GM12878 (cell line): Measurements from ENCODE around the gene IRS2. TPM values are rescaled to one million over a fixed set of nuclear protein-coding genes. Genes with fewer than 3 reads are reported as not detected.

Experiments
- ATAC-seq: fragments of 200-7000 bp; cut with Tn5 transposase; 3 replicates; pipeline ENCODE4 v1.9.1; 2020; ENCODE audit warnings: mild to moderate bottlenecking, moderate library complexity
- BruUV-seq: library from RNA; stranded (reverse); fragments of 400-500 nt; replicated peaks from 2 replicates; lab custom pipeline; 2021; lab: Mats Ljungman, UMichigan
- CTCF ChIA-PET: fragments of 300-600 bp; sonication (Branson Sonifier 250); formaldehyde crosslinking; extraction: SDS; loops from one replicate; lab custom pipeline; 2021; ENCODE audit warnings: inconsistent platforms; lab: Yijun Ruan, JAX
- POLR2A ChIA-PET: fragments of 350-600 bp; formaldehyde crosslinking; extraction: SDS; loops from one replicate; lab custom pipeline; 2021; ENCODE audit warnings: inconsistent platforms; lab: Charles Lee
- RAD21 ChIA-PET: fragments of 300-600 bp; sonication (Branson Sonifier 250); formaldehyde crosslinking; loops from one replicate; lab custom pipeline; 2023; ENCODE audit warnings: antibody characterized with exemption; ENCODE audit not compliant: unreplicated experiment; lab: Charles Lee
- SMC1A ChIA-PET: fragments of 300-600 bp; sonication (Branson Sonifier 250); formaldehyde crosslinking; loops from one replicate; lab custom pipeline; 2023; ENCODE audit not compliant: unreplicated experiment, uncharacterized antibody; lab: Charles Lee
- DNase-seq: peaks from one replicate; pipeline ENCODE4 v3.0.0-alpha.2; 2011; ENCODE audit warnings: low read depth, low spot score
- FAIRE-seq: peaks from 3 replicates; lab custom pipeline; 2011; peaks lifted over from hg19 to GRCh38; lab: Jason Lieb, UNC
- H2AFZ ChIP-seq: 2 replicates; pipeline ENCODE4 v1.6.0; 2011; ENCODE audit warnings: low read depth, low read length, control low read depth; ENCODE audit not compliant: control insufficient read depth
- H3K27ac ChIP-seq: 2 replicates; pipeline ENCODE4 v1.5.1; 2011; ENCODE audit warnings: control low read depth; ENCODE audit not compliant: control insufficient read depth, insufficient read depth
- H3K27me3 ChIP-seq, 2 experiments: replicated peaks in 1 of 2; 2 replicates each; pipeline versions ENCODE4 v1.6.0 to v1.6.1; 2011; ENCODE audit warnings: low read length in 1 of 2; ENCODE audit not compliant: control insufficient read depth in 2 of 2, insufficient read depth in 2 of 2
- H3K36me3 ChIP-seq, 2 experiments: 2 replicates each; pipeline ENCODE4 v1.5.1; 2011; ENCODE audit warnings: low read length in 1 of 2; ENCODE audit not compliant: control insufficient read depth in 2 of 2, insufficient read depth in 2 of 2
- H3K4me1 ChIP-seq: 2 replicates; pipeline ENCODE4 v1.6.1; 2011; ENCODE audit warnings: mild to moderate bottlenecking, low read length, moderate library complexity, mixed read lengths; ENCODE audit not compliant: control insufficient read depth, insufficient read depth
- H3K4me2 ChIP-seq: 2 replicates; pipeline ENCODE4 v1.6.0; 2011; ENCODE audit warnings: control low read depth; ENCODE audit not compliant: control insufficient read depth, insufficient read depth
- H3K4me3 ChIP-seq: fragments of 200-600 bp; sonication (generic); 2 replicates; pipeline ENCODE4 v1.5.1; 2016
- H3K79me2 ChIP-seq: 2 replicates; pipeline ENCODE4 v1.6.0; 2011; ENCODE audit warnings: low read length; ENCODE audit not compliant: control insufficient read depth, insufficient read depth
- H3K9ac ChIP-seq: 2 replicates; pipeline ENCODE4 v1.8.0; 2011; ENCODE audit warnings: low read length, control low read depth, mixed read lengths; ENCODE audit not compliant: control insufficient read depth, insufficient read depth
- H3K9me3 ChIP-seq: replicated peaks from 3 replicates; pipeline ENCODE4 v1.5.1; 2011; ENCODE audit warnings: mild to moderate bottlenecking, low read length; ENCODE audit not compliant: control insufficient read depth, insufficient read depth
- H4K20me1 ChIP-seq: 2 replicates; pipeline ENCODE4 v1.6.0; 2011; ENCODE audit not compliant: control insufficient read depth, insufficient read depth
- HDGF ChIP-seq: fragments of 450-650 bp; IDR thresholded peaks from 2 replicates; pipeline ENCODE4 v1.6.1; 2016; ENCODE audit warnings: antibody characterized with exemption
- MEF2B ChIP-seq: fragments of 450-650 bp; IDR thresholded peaks from 2 replicates; pipeline ENCODE4 v1.6.1; 2018; ENCODE audit warnings: mild to moderate bottlenecking, moderate library complexity; ENCODE audit not compliant: partially characterized antibody, poor library complexity, severe bottlenecking
- PML ChIP-seq: IDR thresholded peaks from 2 replicates; pipeline ENCODE4 v1.6.1; 2012; ENCODE audit warnings: low read length, inconsistent platforms
- RAD51 ChIP-seq: fragments of 450-650 bp; IDR thresholded peaks from 2 replicates; pipeline ENCODE4 v1.6.1; 2016; ENCODE audit warnings: moderate library complexity, mild to moderate bottlenecking, inconsistent platforms
- RB1 ChIP-seq: fragments of 450-650 bp; formaldehyde crosslinking; IDR thresholded peaks from 2 replicates; pipeline ENCODE4 v1.6.1; 2017; ENCODE audit warnings: mild to moderate bottlenecking, borderline replicate concordance
- SMAD1 ChIP-seq: fragments of 450-650 bp; IDR thresholded peaks from 2 replicates; pipeline ENCODE4 v1.6.1; 2018; ENCODE audit warnings: mild to moderate bottlenecking, low read depth; ENCODE audit not compliant: partially characterized antibody
- SMAD5 ChIP-seq: IDR thresholded peaks from 2 replicates; pipeline ENCODE4 v1.6.1; 2016; ENCODE audit warnings: antibody characterized with exemption, low read depth
- WRNIP1 ChIP-seq: IDR thresholded peaks from 2 replicates; pipeline ENCODE4 v1.6.1; 2011; ENCODE audit warnings: low read depth, low read length, improper control_type of control experiment, borderline replicate concordance
- ZZZ3 ChIP-seq: IDR thresholded peaks from 2 replicates; pipeline ENCODE4 v1.6.1; 2011; ENCODE audit warnings: low read depth; ENCODE audit not compliant: control insufficient read depth, insufficient read length
- WGBS: methylation state at CpG from one replicate; pipeline ENCODE4 v1.1.6; 2016; ENCODE audit warnings: low lambda C conversion rate; ENCODE audit not compliant: insufficient replicate concordance, insufficient coverage; ENCODE audit errors: missing lambda C conversion rate; 5-methylcytosine and 5-hydroxymethylcytosine counted together
- in situ Hi-C: fragments of 300-500 bp; cut with MboI; formaldehyde crosslinking; loops from 9 replicates; pipeline ENCODE4 v1.14.3; 2018; ENCODE audit warnings: mixed read lengths
- intact Hi-C: fragments of 100-400 bp; cut with micrococcal nuclease; formaldehyde crosslinking; loops from one replicate; pipeline ENCODE4 v1.14.2; 2022; ENCODE audit not compliant: unreplicated experiment
- polyA plus RNA-seq, 11 experiments: library from polyadenylated mRNA; depleted of rRNA in 4 of 11; unstranded in 6 of 11; stranded (reverse) in 5 of 11; fragments of >200 nt; fragmentation: Nextera tagmentation in 4 of 11; fragmentation: Illumina TruSeq in 1 of 11; extraction: Ambion mirVana in 4 of 11; extraction: Trizol in 1 of 11; gene quantifications; 1 replicate in 1 of 11; 2 replicates in 10 of 11; pipeline versions ENCODE4 v1.2.1 to v1.2.3, GENCODE V29; 2011 to 2016; ENCODE audit warnings: inconsistent platforms in 2 of 11, missing spikeins in 2 of 11, low read depth in 1 of 11
- total RNA-seq, 4 experiments: library from RNA; depleted of rRNA in 3 of 4; stranded (reverse); fragments of >200 nt in 3 of 4; fragmentation: Illumina TruSeq in 1 of 4; extraction: Trizol in 1 of 4; gene quantifications; 2 replicates each; pipeline versions ENCODE4 v1.2.1 to v1.2.3, GENCODE V29; 2013 to 2021
- TF ChIP-seq, protein P1 (sequence below): fragments of 150-350 bp; IDR thresholded peaks from 2 replicates; pipeline ENCODE4 v1.6.1; 2016; ENCODE audit warnings: low read depth, low read length
- TF ChIP-seq, protein P2 (sequence below): fragments of 450-650 bp; IDR thresholded peaks from 2 replicates; pipeline ENCODE4 v1.6.1; 2017; ENCODE audit warnings: borderline replicate concordance
- TF ChIP-seq, protein P3 (sequence below): IDR thresholded peaks from 2 replicates; pipeline ENCODE4 v1.6.1; 2011; ENCODE audit warnings: low read depth, mild to moderate bottlenecking, low read length, moderate library complexity, borderline replicate concordance; ENCODE audit errors: extremely low read depth
- TF ChIP-seq, protein P4 (sequence below): fragments of 450-650 bp; IDR thresholded peaks from 2 replicates; pipeline ENCODE4 v1.6.1; 2016; ENCODE audit warnings: mild to moderate bottlenecking, moderate library complexity, borderline replicate concordance

The IRS2 gene
- total and polyA plus RNA-seq, 10 of the 15 experiments (the other 5 are each of a cell fraction or from before 2014, with no cell fraction given) = 0.01 to 0.31 (median 0.07) TPM; not detected in 6

DNA sequence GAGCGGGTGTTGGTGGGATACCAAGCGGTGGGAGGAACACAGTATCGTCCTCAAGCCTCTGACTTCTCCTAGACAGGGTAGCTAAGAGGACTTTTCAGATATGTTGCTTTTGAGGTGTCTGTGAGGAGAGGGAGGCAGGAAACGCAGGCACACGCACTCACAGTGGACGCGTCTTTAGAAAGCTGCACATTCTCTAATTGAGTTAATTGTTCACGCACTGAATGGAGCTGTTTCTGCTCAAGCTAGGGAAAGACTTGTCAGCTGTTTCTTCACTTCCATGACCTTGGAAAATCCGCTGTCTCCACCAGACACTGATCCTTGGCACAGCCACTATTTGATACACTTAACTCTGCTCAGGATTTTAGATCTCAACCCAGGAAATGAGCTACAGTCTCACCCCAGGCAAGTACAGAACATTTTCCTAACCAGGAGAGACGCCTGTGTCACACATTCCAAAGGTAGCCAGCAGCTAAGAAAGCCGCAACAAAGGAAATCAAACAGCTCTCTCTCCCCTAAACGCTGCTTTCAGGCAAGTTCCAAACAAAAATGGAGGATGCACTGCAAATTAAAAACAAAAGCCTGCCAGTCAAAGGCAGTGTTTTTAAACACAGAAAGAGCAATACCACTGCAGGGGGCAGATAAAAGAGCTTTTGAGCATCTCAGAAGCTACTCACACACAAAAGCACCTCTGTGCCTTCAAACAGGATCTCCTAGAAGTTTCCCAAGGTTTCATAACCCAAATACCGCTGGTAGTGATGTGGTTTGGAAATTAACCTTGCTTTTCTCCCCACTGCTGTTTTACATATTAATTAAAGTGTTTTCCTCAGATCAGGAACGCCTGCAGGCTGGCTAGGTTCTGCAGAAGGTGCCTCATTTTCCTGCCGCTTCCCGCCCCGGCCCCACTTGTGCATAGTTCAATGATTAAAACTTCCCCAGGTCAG is 57.3 kb downstream of the IRS2 start:
- no peak overlapping the region for H2AFZ ChIP-seq
- ChIA-PET CTCF (interaction anchor here (1.4 kb wide), 1 partner anchor 8 kb away, joined by 4 read pairs; no protein-coding TSS in a partner anchor), POLR2A (no interaction called here), RAD21 (no interaction called here), SMC1A (interaction anchor here (0.6 to 1.1 kb wide), 2 partner anchors 10 to 20 kb away, joined by 3 read pairs; no protein-coding TSS in a partner anchor)
- BruUV-seq = no TSS peak
- in situ Hi-C loops (no loop called here), intact Hi-C loops (no loop called here)
- ATAC-seq (no peak), DNase-seq (no peak), FAIRE-seq (no peak)
- H3K27ac ChIP-seq = no peak overlapping the region
- no peaks in the 10 kb centered on the region for H3K79me2 ChIP-seq
- no peaks in the 10 kb centered on the region for H3K4me1 ChIP-seq
- no peaks in the 10 kb centered on the region for H3K36me3 ChIP-seq
- no peaks in the 10 kb centered on the region for H4K20me1 ChIP-seq
- H3K9ac ChIP-seq = no peak overlapping the region
- H3K9me3 ChIP-seq = no peaks in the 10 kb centered on the region; the same call in 2 of the 3 replicates
- H3K4me2 ChIP-seq = no peak overlapping the region
- no peak overlapping the region for H3K4me3 ChIP-seq
- H3K27me3 ChIP-seq = no peaks in the 10 kb centered on the region
- 47% methylated on average over 17 of the region's 17 CpGs for WGBS
- TF ChIP-seq, protein P1, sequence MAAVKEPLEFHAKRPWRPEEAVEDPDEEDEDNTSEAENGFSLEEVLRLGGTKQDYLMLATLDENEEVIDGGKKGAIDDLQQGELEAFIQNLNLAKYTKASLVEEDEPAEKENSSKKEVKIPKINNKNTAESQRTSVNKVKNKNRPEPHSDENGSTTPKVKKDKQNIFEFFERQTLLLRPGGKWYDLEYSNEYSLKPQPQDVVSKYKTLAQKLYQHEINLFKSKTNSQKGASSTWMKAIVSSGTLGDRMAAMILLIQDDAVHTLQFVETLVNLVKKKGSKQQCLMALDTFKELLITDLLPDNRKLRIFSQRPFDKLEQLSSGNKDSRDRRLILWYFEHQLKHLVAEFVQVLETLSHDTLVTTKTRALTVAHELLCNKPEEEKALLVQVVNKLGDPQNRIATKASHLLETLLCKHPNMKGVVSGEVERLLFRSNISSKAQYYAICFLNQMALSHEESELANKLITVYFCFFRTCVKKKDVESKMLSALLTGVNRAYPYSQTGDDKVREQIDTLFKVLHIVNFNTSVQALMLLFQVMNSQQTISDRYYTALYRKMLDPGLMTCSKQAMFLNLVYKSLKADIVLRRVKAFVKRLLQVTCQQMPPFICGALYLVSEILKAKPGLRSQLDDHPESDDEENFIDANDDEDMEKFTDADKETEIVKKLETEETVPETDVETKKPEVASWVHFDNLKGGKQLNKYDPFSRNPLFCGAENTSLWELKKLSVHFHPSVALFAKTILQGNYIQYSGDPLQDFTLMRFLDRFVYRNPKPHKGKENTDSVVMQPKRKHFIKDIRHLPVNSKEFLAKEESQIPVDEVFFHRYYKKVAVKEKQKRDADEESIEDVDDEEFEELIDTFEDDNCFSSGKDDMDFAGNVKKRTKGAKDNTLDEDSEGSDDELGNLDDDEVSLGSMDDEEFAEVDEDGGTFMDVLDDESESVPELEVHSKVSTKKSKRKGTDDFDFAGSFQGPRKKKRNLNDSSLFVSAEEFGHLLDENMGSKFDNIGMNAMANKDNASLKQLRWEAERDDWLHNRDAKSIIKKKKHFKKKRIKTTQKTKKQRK = no peak
- no peak for TF ChIP-seq WRNIP1
- no peak for TF ChIP-seq ZZZ3
- no peak for TF ChIP-seq PML
- TF ChIP-seq RAD51 = no peak
- TF ChIP-seq MEF2B = no peak
- TF ChIP-seq, protein P2, sequence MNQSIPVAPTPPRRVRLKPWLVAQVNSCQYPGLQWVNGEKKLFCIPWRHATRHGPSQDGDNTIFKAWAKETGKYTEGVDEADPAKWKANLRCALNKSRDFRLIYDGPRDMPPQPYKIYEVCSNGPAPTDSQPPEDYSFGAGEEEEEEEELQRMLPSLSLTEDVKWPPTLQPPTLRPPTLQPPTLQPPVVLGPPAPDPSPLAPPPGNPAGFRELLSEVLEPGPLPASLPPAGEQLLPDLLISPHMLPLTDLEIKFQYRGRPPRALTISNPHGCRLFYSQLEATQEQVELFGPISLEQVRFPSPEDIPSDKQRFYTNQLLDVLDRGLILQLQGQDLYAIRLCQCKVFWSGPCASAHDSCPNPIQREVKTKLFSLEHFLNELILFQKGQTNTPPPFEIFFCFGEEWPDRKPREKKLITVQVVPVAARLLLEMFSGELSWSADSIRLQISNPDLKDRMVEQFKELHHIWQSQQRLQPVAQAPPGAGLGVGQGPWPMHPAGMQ = no peak
- TF ChIP-seq SMAD1 = no peak
- TF ChIP-seq, protein P3, sequence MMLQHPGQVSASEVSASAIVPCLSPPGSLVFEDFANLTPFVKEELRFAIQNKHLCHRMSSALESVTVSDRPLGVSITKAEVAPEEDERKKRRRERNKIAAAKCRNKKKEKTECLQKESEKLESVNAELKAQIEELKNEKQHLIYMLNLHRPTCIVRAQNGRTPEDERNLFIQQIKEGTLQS = no peak
- TF ChIP-seq RB1 = no peak
- TF ChIP-seq SMAD5 = no peak
- TF ChIP-seq, protein P4, sequence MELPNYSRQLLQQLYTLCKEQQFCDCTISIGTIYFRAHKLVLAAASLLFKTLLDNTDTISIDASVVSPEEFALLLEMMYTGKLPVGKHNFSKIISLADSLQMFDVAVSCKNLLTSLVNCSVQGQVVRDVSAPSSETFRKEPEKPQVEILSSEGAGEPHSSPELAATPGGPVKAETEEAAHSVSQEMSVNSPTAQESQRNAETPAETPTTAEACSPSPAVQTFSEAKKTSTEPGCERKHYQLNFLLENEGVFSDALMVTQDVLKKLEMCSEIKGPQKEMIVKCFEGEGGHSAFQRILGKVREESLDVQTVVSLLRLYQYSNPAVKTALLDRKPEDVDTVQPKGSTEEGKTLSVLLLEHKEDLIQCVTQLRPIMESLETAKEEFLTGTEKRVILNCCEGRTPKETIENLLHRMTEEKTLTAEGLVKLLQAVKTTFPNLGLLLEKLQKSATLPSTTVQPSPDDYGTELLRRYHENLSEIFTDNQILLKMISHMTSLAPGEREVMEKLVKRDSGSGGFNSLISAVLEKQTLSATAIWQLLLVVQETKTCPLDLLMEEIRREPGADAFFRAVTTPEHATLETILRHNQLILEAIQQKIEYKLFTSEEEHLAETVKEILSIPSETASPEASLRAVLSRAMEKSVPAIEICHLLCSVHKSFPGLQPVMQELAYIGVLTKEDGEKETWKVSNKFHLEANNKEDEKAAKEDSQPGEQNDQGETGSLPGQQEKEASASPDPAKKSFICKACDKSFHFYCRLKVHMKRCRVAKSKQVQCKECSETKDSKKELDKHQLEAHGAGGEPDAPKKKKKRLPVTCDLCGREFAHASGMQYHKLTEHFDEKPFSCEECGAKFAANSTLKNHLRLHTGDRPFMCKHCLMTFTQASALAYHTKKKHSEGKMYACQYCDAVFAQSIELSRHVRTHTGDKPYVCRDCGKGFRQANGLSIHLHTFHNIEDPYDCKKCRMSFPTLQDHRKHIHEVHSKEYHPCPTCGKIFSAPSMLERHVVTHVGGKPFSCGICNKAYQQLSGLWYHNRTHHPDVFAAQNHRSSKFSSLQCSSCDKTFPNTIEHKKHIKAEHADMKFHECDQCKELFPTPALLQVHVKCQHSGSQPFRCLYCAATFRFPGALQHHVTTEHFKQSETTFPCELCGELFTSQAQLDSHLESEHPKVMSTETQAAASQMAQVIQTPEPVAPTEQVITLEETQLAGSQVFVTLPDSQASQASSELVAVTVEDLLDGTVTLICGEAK = no peak
- no peak for TF ChIP-seq HDGF
